Activated CD4-positive, alpha-beta T cell treated with anti-CD3 and anti-CD28 coated beads, Interleukin-2, amount 10 ng/mL, durations not matched to agents 24 days and 14 days (primary cell): ENCODE data around the gene MSANTD1. TPM values are rescaled to one million over a fixed set of nuclear protein-coding genes. Genes with fewer than 3 reads are reported as not detected.
A peak's percentile ranks its signal among the peaks of the same experiment; 100 is the strongest.

Source experiments
- DNase-seq: peaks from one replicate; pipeline ENCODE4 v3.0.0; 2022
- H3K27ac Mint-ChIP-seq: one replicate; pipeline ENCODE4 v1.8.0; 2022; ENCODE audit warnings: mild to moderate bottlenecking, mixed read lengths
- H3K27me3 Mint-ChIP-seq: one replicate; pipeline ENCODE4 v1.8.0; 2022; ENCODE audit warnings: mixed read lengths
- H3K36me3 Mint-ChIP-seq: one replicate; pipeline ENCODE4 v1.8.0; 2022; ENCODE audit warnings: low read depth, mild to moderate bottlenecking, mixed read lengths
- H3K4me1 Mint-ChIP-seq: one replicate; pipeline ENCODE4 v1.8.0; 2021; ENCODE audit warnings: mixed read lengths
- H3K4me3 Mint-ChIP-seq: one replicate; pipeline ENCODE4 v1.8.0; 2022; ENCODE audit warnings: mild to moderate bottlenecking, moderate library complexity, mixed read lengths
- H3K9me3 Mint-ChIP-seq: one replicate; pipeline ENCODE4 v1.8.0; 2021; ENCODE audit warnings: mixed read lengths
- intact Hi-C: fragments of 100-400 bp; cut with micrococcal nuclease; formaldehyde crosslinking; loops from one replicate; pipeline ENCODE4 v1.15.1; 2023
- total RNA-seq: library from RNA; stranded (reverse); gene quantifications from 2 replicates; pipeline ENCODE4 v1.2.3, GENCODE V29; 2022

The MSANTD1 gene
- total RNA-seq, 1 donor from 2014 or later, result 0.70 TPM

DNA sequence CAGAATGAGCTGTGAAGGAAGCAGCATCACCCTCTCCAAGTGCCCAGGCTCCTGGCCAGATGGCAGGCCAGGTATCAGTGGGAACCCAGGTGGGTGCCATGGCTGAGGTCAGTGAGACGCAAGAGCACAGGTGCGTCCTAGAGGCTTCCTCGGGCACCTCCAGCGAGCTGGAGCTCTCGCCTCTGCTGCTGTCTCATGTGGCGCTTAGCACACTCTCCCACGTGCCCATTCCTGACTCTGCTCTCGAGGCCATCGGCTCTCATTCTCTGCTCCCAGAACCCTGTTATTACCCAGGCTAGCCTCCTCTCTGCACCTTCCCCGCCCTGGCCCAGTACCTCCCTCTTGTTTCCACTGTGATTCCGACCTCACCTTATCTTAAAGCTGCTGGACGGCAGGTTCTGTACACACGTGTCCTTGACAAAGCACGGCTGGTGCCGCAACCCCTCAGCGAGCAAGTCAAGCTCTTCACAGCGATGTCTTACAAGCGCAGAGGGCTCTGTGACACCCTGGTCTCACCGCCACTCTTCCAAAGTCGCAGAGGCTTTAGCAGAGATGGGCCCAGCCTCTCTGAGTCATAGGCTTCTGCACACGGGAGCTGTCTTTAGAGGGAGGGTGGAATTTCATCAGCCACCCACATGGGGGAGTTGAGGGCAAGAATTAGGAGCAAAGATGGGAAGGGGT lies 15.4 kb upstream of the MSANTD1 start:
- H3K4me1 Mint-ChIP-seq, result no peaks in the 10 kb centered on the region
- H3K27me3 Mint-ChIP-seq, result no peaks in the 10 kb centered on the region
- H3K4me3 Mint-ChIP-seq, result no peak overlapping the region
- peaks cover 34% of the 10 kb centered on the region for H3K36me3 Mint-ChIP-seq
- no peak overlapping the region for H3K27ac Mint-ChIP-seq
- intact Hi-C loops, result no loop called here
- DNase-seq, result no peak
- H3K9me3 Mint-ChIP-seq, result no peaks in the 10 kb centered on the region

DNA sequence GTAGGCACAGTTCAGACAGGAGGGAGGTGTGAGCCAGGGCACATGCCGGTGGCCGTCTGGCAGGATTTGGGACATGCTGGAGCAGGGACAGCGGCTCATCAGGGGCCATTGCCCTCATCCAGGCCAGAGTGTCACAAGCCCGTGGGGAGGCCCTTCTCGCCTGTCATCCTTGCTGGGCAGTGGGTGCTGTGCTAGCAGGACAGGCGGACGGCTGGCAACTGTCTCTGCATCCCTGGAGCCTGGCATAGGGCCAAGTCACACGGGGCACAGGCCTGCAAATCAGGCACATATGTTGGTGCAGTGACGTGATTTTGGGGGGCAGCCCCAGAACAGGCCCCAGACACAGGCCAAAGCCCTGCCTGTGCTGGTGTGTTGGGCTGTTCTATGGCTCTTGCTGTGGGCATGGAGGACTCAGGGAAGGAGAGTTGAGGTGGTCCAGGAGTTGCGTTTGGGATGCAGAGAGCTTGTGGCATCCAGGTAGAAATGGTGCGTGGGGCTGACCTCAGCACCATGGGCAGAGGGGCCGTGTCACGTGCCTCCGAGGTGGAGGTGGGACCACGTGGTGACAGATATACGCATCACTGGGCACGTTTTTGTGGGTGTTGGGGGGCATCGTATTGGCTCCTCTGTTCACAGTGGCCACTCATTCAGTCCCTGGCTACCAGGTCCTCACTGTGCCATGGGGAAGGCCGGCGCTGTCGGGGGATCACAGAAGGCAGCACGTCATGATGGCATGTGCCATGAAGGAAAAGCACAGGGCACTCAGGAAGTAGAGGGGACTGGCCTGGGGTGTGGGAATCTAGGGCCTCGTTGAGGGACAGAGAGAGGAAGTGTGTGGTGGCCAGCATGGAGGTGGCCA lies 14.6 kb upstream of the MSANTD1 start:
- no peak for DNase-seq
- Mint-ChIP-seq H3K36me3 (peaks cover 29% of the 10 kb centered on the region), H3K9me3 (no peaks in the 10 kb centered on the region), H3K27ac (no peak overlapping the region), H3K27me3 (no peaks in the 10 kb centered on the region), H3K4me1 (no peaks in the 10 kb centered on the region), H3K4me3 (no peak overlapping the region)
- intact Hi-C loops, result no loop called here

DNA sequence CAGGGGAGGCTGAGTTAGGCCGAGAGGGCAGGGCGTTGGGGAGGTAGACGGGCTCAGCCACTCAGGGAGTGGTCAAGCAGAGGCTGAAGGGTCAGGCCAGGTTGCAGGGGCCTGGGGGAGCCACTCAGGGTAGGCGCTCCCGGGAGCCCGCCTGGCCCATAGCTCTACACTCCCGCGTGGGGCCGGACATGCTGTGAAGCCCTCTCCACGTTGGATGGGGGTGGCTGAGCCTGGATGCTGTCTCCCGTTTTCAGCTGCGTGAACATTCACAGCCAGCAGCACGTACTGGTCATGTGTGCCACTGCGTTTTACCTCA lies 14.0 kb upstream of the MSANTD1 start:
- Mint-ChIP-seq H3K9me3 (no peaks in the 10 kb centered on the region), H3K27me3 (no peaks in the 10 kb centered on the region), H3K27ac (no peak overlapping the region), H3K4me3 (no peak overlapping the region), H3K36me3 (peaks cover 27% of the 10 kb centered on the region), H3K4me1 (no peaks in the 10 kb centered on the region)
- no peak for DNase-seq
- intact Hi-C loops, result no loop called here

DNA sequence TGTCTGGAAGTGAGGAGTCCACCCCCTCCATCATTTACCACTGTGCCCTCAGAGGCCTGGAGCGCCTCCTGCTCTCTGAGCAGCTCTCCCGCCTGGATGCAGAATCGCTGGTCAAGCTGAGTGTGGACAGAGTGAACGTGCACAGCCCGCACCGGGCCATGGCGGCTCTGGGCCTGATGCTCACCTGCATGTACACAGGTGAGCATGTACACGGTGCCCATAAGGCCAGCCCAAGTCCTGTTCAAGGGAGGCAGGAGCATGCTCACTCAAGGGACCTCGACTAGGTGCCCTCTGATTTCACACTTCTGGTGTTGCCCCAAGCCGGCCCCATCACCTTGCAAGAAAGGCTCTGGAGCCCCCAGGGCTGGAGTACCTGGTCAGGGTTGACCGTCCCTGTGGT lies 13.4 kb upstream of the MSANTD1 start:
- Mint-ChIP-seq H3K27me3 (no peaks in the 10 kb centered on the region), H3K27ac (no peak overlapping the region), H3K9me3 (no peaks in the 10 kb centered on the region), H3K4me1 (no peaks in the 10 kb centered on the region), H3K36me3 (peaks cover 23% of the 10 kb centered on the region), H3K4me3 (no peak overlapping the region)
- no peak for DNase-seq
- intact Hi-C loops, result no loop called here

DNA sequence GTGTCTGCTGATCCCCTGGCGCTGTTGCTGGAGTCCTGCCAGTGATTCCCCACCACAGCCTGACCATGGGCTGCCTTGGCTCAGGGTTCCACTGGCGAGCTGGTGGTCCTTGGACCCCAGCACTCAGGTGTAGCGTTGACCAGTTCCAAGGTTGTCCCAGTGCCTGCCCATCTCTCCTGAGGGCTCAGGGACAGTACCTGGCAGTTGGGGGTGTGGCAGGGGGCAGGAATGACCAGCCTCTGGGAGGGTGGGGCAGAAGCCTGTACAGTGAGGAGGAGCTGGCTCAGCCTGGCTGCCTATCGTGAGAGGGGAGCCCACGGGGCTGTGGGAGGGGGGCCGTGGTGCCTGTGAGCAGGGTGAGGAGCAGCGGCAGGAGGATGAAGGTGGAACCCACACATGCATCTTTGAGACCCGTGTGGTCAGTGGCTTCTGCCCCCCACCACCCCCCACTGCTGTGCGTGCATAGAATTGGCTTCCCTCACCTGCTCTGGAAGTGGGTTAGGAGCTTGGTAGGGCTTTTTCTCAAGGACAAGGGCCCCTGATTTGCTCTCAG lies 12.6 kb upstream of the MSANTD1 start:
- no peaks in the 10 kb centered on the region for H3K9me3 Mint-ChIP-seq
- peaks cover 18% of the 10 kb centered on the region for H3K36me3 Mint-ChIP-seq
- no peak overlapping the region for H3K4me3 Mint-ChIP-seq
- H3K27ac Mint-ChIP-seq, result no peak overlapping the region
- no peaks in the 10 kb centered on the region for H3K27me3 Mint-ChIP-seq
- intact Hi-C loops, result no loop called here
- DNase-seq, result no peak
- H3K4me1 Mint-ChIP-seq, result no peaks in the 10 kb centered on the region

DNA sequence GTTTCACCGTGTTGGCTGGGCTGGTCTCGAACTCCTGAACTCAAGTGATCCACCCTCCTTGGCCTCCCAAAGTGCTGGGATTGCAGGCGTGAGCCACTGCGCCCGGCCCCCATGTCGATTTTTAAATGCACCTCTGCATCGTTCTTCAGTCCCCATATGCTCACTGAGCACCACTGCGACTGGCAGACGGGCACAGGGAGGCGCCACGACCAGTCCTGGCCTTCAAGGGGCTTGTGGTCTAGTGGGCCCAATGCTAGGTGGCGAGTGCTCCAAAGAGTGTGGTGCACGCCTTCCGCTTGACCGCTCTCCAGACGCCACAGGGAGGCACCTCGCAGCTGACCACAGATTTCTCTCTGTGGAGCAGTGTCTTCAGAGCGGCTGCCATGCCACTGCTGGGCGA lies 11.7 kb upstream of the MSANTD1 start:
- no peak for DNase-seq
- Mint-ChIP-seq H3K27me3 (no peaks in the 10 kb centered on the region), H3K36me3 (peaks cover 14% of the 10 kb centered on the region), H3K9me3 (no peaks in the 10 kb centered on the region), H3K4me1 (peaks cover under 1% of the 10 kb centered on the region), H3K27ac (no peak overlapping the region), H3K4me3 (no peak overlapping the region)
- intact Hi-C loops, result no loop called here

DNA sequence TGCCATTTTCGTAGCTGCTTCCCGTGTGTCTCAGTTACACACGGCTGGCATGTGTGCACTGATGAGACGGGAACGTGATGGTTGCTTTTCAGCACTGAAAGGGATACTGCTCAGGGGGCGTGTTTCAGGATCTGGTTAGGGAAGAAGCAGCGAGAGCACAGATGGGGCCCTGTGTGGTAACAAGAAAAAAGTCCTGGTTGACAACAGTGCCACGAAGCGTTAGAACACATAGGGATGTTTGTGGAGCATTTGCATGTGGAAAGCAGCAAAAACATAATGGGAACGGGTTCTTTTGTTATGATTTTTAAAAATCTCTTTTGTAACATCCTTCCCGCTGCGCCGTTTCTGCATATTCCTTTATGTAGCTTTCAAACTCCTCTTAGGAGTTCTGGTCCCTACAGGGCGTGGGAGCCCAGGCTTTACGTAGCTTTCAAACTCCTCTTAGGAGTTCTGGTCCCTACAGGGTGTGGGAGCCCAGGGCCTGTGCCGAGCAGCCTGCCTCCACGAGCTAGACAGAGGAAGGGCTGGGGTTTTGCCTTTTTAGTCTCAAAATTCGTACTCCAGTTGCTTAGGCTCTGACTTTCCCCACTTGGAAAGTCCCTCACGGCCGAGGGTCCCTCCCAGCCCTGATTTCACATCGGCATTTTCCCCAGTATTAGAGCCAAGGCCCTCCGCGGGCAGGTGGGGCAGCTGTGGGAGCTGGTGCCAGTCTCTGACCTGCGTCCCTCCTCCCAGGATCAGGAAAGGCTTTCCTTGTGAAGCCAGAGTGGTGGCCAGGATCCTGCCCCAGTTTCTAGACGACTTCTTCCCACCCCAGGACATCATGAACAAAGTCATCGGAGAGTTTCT lies 11.0 kb upstream of the MSANTD1 start:
- Mint-ChIP-seq H3K9me3 (no peaks in the 10 kb centered on the region), H3K4me1 (peaks cover 5% of the 10 kb centered on the region), H3K27ac (no peak overlapping the region), H3K36me3 (peaks cover 14% of the 10 kb centered on the region), H3K4me3 (no peak overlapping the region), H3K27me3 (no peaks in the 10 kb centered on the region)
- intact Hi-C loops, result no loop called here
- no peak for DNase-seq

DNA sequence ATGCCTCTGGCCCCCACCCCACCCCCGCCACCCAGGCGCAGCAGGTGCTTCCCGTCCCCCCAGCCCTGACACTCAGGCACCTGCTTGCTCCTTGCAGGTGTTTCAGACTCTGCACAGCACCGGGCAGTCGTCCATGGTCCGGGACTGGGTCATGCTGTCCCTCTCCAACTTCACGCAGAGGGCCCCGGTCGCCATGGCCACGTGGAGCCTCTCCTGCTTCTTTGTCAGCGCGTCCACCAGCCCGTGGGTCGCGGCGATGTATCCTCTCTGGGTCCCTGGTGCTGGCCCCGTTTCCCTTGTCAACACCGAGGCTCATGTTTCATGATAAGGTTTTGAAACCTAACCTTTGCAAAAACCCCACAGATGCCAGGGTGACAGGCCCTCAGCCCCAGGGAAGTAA lies 10.2 kb upstream of the MSANTD1 start:
- H3K27ac Mint-ChIP-seq, result no peak overlapping the region
- peaks cover 10% of the 10 kb centered on the region for H3K36me3 Mint-ChIP-seq
- no peak for DNase-seq
- no peaks in the 10 kb centered on the region for H3K27me3 Mint-ChIP-seq
- H3K4me3 Mint-ChIP-seq, result no peak overlapping the region
- peaks cover 8% of the 10 kb centered on the region for H3K4me1 Mint-ChIP-seq
- no peaks in the 10 kb centered on the region for H3K9me3 Mint-ChIP-seq
- intact Hi-C loops, result no loop called here

DNA sequence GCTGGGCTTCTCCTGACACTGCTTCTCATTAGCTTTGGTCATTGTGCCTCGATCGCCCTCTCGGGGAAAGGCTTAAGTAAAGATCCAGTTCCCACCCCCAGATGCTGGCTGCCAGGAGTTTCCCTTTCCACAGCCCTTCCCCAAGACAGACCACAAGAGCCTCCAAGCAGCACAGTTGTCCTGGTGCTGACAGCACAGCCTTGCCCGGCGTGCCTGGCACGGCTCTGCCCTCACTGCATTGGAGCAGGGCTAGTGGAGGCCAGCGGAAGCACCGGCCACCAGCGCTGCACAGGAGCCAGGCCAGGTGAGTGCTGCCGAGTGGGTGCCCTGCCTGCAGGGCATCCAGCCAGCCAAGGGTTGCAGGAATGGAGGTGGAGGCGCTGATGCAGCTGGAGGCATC lies 9.7 kb upstream of the MSANTD1 start:
- H3K27ac Mint-ChIP-seq, result no peak overlapping the region

DNA sequence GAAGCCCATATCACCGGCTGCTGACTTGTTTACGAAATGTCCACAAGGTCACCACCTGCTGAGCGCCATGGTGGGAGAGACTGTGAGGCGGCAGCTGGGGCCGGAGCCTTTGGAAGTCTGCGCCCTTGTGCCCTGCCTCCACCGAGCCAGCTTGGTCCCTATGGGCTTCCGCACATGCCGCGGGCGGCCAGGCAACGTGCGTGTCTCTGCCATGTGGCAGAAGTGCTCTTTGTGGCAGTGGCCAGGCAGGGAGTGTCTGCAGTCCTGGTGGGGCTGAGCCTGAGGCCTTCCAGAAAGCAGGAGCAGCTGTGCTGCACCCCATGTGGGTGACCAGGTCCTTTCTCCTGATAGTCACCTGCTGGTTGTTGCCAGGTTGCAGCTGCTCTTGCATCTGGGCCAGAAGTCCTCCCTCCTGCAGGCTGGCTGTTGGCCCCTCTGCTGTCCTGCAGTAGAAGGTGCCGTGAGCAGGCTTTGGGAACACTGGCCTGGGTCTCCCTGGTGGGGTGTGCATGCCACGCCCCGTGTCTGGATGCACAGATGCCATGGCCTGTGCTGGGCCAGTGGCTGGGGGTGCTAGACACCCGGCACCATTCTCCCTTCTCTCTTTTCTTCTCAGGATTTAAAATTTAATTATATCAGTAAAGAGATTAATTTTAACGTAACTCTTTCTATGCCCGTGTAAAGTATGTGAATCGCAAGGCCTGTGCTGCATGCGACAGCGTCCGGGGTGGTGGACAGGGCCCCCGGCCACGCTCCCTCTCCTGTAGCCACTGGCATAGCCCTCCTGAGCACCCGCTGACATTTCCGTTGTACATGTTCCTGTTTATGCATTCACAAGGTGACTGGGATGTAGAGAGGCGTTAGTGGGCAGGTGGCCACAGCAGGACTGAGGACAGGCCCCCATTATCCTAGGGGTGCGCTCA lies 8.7 kb upstream of the MSANTD1 start:
- H3K27me3 Mint-ChIP-seq, result no peaks in the 10 kb centered on the region
- H3K36me3 Mint-ChIP-seq, result peaks cover 7% of the 10 kb centered on the region
- DNase-seq, result no peak
- no peak overlapping the region for H3K4me3 Mint-ChIP-seq
- intact Hi-C loops, result no loop called here
- no peak overlapping the region for H3K27ac Mint-ChIP-seq
- H3K4me1 Mint-ChIP-seq, result peaks cover 8% of the 10 kb centered on the region
- no peaks in the 10 kb centered on the region for H3K9me3 Mint-ChIP-seq

More for the DNA sequence above, 9.7 kb upstream of the MSANTD1 start:
- intact Hi-C loops, result no loop called here
- no peaks in the 10 kb centered on the region for H3K27me3 Mint-ChIP-seq
- peaks cover 8% of the 10 kb centered on the region for H3K4me1 Mint-ChIP-seq
- H3K9me3 Mint-ChIP-seq, result no peaks in the 10 kb centered on the region
- H3K36me3 Mint-ChIP-seq, result peaks cover 8% of the 10 kb centered on the region
- no peak overlapping the region for H3K4me3 Mint-ChIP-seq
- no peak for DNase-seq

DNA sequence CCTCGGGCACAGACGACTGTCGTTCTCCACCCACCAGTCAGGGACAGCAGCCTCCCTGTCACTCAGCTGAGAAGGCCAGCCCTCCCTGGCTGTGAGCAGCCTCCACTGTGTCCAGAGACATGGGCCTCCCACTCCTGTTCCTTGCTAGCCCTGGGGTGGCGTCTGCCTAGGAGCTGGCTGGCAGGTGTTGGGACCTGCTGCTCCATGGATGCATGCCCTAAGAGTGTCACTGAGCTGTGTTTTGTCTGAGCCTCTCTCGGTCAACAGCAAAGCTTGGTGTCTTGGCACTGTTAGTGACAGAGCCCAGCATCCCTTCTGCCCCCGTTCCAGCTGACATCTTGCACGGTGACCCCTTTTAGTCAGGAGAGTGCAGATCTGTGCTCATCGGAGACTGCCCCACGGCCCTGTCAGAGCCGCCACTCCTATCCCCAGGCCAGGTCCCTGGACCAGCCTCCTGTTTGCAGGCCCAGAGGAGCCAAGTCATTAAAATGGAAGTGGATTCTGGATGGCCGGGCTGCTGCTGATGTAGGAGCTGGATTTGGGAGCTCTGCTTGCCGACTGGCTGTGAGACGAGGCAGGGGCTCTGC lies 7.9 kb upstream of the MSANTD1 start:
- Mint-ChIP-seq H3K4me3 (no peak overlapping the region), H3K27me3 (no peaks in the 10 kb centered on the region), H3K27ac (no peak overlapping the region), H3K4me1 (peaks cover 8% of the 10 kb centered on the region), H3K9me3 (no peaks in the 10 kb centered on the region), H3K36me3 (peaks cover 5% of the 10 kb centered on the region)
- no peak for DNase-seq
- intact Hi-C loops, result no loop called here

DNA sequence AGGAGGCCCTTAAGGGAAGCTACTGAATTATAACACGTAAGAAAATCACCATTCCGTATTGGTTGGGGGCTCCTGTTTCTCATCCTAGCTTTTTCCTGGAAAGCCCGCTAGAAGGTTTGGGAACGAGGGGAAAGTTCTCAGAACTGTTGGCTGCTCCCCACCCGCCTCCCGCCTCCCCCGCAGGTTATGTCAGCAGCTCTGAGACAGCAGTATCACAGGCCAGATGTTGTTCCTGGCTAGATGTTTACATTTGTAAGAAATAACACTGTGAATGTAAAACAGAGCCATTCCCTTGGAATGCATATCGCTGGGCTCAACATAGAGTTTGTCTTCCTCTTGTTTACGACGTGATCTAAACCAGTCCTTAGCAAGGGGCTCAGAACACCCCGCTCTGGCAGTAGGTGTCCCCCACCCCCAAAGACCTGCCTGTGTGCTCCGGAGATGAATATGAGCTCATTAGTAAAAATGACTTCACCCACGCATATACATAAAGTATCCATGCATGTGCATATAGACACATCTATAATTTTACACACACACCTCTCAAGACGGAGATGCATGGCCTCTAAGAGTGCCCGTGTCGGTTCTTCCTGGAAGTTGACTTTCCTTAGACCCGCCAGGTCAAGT lies 6.9 kb upstream of the MSANTD1 start:
- Mint-ChIP-seq H3K9me3 (no peaks in the 10 kb centered on the region), H3K36me3 (peaks cover 3% of the 10 kb centered on the region), H3K4me1 (peaks cover 8% of the 10 kb centered on the region), H3K27me3 (no peaks in the 10 kb centered on the region), H3K27ac (peak overlapping the region; percentile 25), H3K4me3 (no peak overlapping the region)
- DNase-seq, result no peak
- intact Hi-C loops, result no loop called here
